Measurements from ENCODE around the gene TMEM203. TPM values are rescaled to one million over a fixed set of nuclear protein-coding genes. Genes with fewer than 3 reads are reported as not detected.

Gene TMEM203
- total RNA-seq, 4 donors from 2014 or later = 45.7 to 60.7 (median 49.4) TPM

DNA sequence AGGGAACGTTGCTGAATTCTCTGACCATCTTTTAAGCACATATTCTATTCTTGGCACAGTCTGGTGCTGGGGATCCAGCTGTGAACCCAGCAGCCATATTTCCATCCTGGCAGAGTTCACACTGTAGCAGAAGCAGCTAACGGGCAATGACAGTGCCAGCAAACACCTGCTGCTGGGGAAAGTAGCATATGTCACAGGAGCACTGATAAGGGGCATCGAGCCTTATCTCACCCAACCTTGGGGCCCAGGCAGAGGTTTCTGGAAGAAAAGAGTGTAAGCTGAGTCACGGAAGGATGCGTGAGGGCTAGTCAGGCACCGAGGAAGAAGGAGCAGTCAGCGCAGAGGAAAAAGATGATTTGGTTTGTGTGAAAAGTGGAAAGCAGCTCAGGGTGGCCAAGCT lies 1.2 kb upstream of the TMEM203 start:
- DNase-seq (ENCODE audit: low spot score in 2 of 2) = no peak
- 71 to 82% methylated on average over 7 of the region's 7 CpGs for WGBS, 2 donors
- TF ChIP-seq, protein P1, sequence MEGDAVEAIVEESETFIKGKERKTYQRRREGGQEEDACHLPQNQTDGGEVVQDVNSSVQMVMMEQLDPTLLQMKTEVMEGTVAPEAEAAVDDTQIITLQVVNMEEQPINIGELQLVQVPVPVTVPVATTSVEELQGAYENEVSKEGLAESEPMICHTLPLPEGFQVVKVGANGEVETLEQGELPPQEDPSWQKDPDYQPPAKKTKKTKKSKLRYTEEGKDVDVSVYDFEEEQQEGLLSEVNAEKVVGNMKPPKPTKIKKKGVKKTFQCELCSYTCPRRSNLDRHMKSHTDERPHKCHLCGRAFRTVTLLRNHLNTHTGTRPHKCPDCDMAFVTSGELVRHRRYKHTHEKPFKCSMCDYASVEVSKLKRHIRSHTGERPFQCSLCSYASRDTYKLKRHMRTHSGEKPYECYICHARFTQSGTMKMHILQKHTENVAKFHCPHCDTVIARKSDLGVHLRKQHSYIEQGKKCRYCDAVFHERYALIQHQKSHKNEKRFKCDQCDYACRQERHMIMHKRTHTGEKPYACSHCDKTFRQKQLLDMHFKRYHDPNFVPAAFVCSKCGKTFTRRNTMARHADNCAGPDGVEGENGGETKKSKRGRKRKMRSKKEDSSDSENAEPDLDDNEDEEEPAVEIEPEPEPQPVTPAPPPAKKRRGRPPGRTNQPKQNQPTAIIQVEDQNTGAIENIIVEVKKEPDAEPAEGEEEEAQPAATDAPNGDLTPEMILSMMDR (IDR thresholded peaks at IDR 0.05) = no peak
- TF ChIP-seq POLR2A (IDR thresholded peaks at IDR 0.05) = no peak
- intact Hi-C loops (cut with DNase I; ENCODE audit: low total_unique reads) = no loop called here
- H3K4me3 ChIP-seq (ENCODE audit: low read depth, poor library complexity, severe bottlenecking) = no peak overlapping the region

DNA sequence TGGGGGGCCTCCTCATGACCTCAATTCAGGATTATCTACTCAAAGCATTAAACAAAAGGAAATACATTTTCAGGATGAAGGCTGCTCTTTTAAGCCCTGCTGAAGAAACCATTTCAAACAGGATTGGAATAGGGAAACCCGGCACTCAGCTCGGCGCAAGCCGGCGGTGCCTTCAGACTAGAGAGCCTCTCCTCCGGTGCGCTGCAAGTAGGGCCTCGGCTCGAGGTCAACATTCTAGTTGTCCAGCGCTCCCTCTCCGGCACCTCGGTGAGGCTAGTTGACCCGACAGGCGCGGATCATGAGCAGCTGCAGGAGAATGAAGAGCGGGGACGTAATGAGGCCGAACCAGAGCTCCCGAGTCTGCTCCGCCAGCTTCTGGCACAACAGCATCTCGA lies 720 bp downstream of the TMEM203 start:
- TF ChIP-seq, protein P1 (IDR thresholded peaks at IDR 0.05) = no peak
- TF ChIP-seq POLR2A (IDR thresholded peaks at IDR 0.05) = no peak
- intact Hi-C loops (cut with DNase I; ENCODE audit: low total_unique reads) = no loop called here
- peak overlapping the region; percentile 91 for H3K4me3 ChIP-seq (ENCODE audit: low read depth, poor library complexity, severe bottlenecking)
- DNase-seq (ENCODE audit: low spot score in 2 of 2) = no peak
- 19% methylated on average over 17 to 21 of the region's 21 CpGs for WGBS, 2 donors

DNA sequence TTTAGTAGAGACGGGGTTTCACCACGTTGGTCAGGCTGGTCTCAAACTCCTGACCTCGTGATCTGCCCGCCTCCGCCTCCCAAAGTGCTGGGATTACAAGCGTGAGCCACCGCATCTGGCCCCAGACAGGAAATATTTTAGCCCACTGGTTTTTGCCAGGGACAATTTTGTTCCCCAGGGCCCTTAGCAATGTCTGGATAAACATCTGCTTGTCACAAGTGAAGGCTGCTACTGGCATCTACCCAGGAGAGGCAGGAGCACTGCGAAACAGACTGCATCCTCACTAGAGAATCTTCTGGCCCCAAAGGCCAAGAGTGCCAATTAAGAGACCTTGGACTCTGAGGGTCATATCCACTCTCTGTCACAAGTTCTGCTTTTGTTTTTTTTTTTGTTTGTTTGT lies 2.5 kb downstream of the TMEM203 start:
- TF ChIP-seq POLR2A (IDR thresholded peaks at IDR 0.05) = no peak
- TF ChIP-seq, protein P1 (IDR thresholded peaks at IDR 0.05) = no peak
- intact Hi-C loops (cut with DNase I; ENCODE audit: low total_unique reads) = no loop called here
- 69 to 73% methylated on average over 8 of the region's 8 CpGs for WGBS, 2 donors
- H3K4me3 ChIP-seq (ENCODE audit: low read depth, poor library complexity, severe bottlenecking) = no peak overlapping the region
- DNase-seq (ENCODE audit: low spot score in 2 of 2) = no peak

DNA sequence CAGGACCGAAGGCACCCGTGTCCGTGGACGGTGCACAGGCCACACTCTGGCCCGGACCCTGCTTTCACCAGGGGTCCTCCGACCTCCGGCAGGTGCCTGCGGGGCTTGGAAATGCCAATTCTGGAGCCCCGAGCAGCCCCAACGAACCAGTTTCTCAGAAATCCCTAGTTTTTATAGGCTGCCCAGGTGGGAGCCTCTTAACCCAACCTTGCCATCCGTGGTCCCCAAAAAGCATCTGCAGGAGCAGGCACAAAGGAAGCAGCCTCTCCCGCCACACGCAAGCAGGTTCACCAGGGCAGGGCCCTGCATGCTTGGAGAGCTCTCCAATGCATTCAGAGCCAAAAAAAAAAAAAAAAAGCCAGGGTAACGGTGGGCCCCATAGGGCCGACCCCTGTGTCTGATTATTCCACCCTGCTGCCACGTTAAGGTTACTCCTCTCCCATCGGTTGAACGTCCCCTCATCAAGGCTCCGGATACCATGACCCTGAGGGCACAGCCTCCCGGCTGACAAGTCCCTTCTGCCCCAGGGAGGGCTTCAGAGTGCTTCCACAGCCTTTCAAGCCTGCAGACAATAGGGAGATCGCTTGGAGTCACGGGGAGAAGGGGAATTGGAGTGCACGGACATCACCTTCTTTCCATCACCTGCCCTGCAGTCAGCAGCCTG lies 4.1 kb downstream of the TMEM203 start:
- intact Hi-C loops (cut with DNase I; ENCODE audit: low total_unique reads) = no loop called here
- WGBS, 2 donors = 15 to 20% methylated on average over 20 to 22 of the region's 23 CpGs
- no peak for TF ChIP-seq POLR2A (IDR thresholded peaks at IDR 0.05)
- TF ChIP-seq, protein P1 (IDR thresholded peaks at IDR 0.05) = no peak
- DNase-seq (ENCODE audit: low spot score in 2 of 2) = no peak
- no peak overlapping the region for H3K4me3 ChIP-seq (ENCODE audit: low read depth, poor library complexity, severe bottlenecking)

DNA sequence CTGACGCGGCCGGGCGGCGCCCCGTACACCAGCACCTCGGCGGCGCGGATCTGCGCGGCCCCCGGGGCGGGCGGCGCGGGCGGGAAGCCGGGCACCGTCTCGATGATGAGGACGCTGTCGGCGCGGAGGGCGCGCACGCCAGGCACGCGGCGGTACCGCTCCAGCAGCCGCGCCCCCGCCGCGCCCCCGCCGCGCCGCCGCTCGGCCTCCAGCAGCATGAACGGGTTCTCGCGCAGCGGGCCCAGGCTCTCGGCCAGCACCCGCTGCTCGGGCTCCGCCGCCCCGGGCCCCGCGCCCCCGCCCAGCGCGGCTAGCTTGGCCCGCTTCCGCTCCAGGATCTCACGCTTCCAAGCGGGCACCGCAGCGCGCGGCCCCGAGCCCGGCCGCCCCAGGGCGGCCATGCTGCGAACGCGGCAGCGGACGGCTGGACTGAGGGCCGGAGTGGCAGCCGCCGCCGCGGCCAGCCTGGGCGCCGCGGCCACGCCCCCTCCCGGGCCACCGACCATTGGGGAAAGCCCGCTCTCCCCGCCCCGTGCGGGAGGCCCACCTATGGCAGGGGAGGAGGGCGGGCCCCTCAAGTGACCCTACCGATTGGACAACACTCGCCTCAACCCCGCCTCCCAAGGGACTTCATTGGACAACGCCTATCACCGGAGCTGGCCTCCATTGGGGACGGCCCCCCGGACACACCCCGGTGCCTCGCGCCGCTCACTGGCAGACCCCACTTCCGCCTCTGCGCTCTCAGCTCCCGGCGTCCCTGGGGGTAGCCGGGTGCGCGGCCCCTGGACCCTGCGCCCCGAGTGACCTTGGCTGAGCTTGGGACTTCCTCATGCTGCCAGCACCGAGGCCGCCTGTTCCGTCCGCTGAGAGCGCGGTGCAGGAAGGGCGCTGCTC lies 4.9 kb downstream of the TMEM203 start, which contains the start of gene TPRN:
TPRN (minus strand) TSS at position 431 of the 894 bp plus-strand sequence; CDS start at position 401, 30 bp downstream.
- TF ChIP-seq, protein P1 (IDR thresholded peaks at IDR 0.05) = no peak
- no peak for TF ChIP-seq POLR2A (IDR thresholded peaks at IDR 0.05)
- DNase-seq (ENCODE audit: low spot score in 2 of 2) = peak; percentile 99 to 100
- peak within 1 kb of the TSS; percentile 42 for H3K4me3 ChIP-seq (ENCODE audit: low read depth, poor library complexity, severe bottlenecking)
- WGBS, 2 donors = 0 to 1% methylated on average over 17 to 29 of the region's 118 CpGs
- intact Hi-C loops (cut with DNase I; ENCODE audit: low total_unique reads) = no loop called here

Data from lower leg skin (tissue), 4 donors.